ENCODE data around the gene PTPRM. TPM values are rescaled to one million over a fixed set of nuclear protein-coding genes. Genes with fewer than 3 reads are reported as not detected.

Gene PTPRM
- total RNA-seq, 1 donor from 2014 or later: 13.9 TPM

DNA sequence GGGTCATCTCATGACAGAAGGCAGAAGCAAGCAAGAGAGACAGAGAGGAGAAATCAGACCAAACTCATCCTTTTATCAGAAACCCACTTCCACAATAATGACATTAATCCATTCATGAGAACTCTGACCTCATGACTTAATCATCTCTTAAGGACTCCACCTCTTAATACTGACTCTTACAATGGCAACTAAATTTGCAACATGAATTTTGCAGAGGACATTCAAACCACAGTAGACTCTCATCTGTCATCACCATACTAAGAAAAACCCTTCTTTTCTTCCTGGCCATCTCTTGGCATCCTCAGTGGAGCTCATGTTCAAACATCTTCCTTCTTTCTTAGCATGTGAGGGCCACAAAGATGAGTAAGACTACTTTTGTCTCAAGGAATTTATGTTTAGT lies 565.9 kb downstream of the PTPRM start:
- Mint-ChIP-seq H3K27me3 (ENCODE audit: insufficient read depth, low read depth) (peaks cover 2% of the 10 kb centered on the region), H3K9me3 (no peaks in the 10 kb centered on the region), H3K27ac (no peak overlapping the region), H3K4me3 (no peak overlapping the region), H3K4me1 (no peaks in the 10 kb centered on the region), H3K36me3 (peaks cover 7% of the 10 kb centered on the region)
- TF ChIP-seq EZH2 (IDR thresholded peaks at IDR 0.05): no peak
- TF ChIP-seq, protein P1, sequence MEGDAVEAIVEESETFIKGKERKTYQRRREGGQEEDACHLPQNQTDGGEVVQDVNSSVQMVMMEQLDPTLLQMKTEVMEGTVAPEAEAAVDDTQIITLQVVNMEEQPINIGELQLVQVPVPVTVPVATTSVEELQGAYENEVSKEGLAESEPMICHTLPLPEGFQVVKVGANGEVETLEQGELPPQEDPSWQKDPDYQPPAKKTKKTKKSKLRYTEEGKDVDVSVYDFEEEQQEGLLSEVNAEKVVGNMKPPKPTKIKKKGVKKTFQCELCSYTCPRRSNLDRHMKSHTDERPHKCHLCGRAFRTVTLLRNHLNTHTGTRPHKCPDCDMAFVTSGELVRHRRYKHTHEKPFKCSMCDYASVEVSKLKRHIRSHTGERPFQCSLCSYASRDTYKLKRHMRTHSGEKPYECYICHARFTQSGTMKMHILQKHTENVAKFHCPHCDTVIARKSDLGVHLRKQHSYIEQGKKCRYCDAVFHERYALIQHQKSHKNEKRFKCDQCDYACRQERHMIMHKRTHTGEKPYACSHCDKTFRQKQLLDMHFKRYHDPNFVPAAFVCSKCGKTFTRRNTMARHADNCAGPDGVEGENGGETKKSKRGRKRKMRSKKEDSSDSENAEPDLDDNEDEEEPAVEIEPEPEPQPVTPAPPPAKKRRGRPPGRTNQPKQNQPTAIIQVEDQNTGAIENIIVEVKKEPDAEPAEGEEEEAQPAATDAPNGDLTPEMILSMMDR (IDR thresholded peaks at IDR 0.05): no peak
- H2AFZ ChIP-seq (replicated peaks): no peak overlapping the region
- no peak overlapping the region for H3K9ac ChIP-seq
- H3K36me3 ChIP-seq: no peaks in the 10 kb centered on the region
- no peaks in the 10 kb centered on the region for H3K79me2 ChIP-seq (ENCODE audit: low read depth)
- no peaks in the 10 kb centered on the region for H3K27me3 ChIP-seq
- H3F3A ChIP-seq (ENCODE audit: low read depth): no peaks in the 10 kb centered on the region
- no peaks in the 10 kb centered on the region for H3K9me3 ChIP-seq (ENCODE audit: low read depth)
- H3K4me2 ChIP-seq: no peak overlapping the region
- H4K20me1 ChIP-seq (ENCODE audit: low read depth): no peaks in the 10 kb centered on the region
- DNase-seq (ENCODE audit: low spot score): no peak
- no peaks in the 10 kb centered on the region for H3K4me1 ChIP-seq
- H3K4me3 ChIP-seq: no peak overlapping the region
- no peak overlapping the region for H3K27ac ChIP-seq

DNA sequence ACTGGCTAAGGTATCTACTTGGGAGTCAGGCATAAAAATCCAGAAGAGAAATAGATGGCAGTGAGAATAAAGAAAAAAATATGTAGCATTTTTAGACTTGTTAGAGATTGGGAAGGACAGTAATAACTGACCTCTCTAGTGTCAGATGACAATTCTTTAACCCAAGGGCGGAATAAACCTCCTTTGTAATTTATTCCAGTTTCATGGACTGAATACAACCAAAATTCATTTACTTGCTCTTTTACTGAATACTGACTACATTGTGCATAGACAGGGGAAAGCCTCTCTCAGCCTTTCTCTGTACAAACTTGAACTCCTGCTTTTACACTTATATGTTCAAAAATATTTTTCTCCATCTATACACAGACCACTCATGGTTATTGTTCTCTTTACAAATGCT lies 566.8 kb downstream of the PTPRM start:
- Histone ChIP-seq H3K9ac (no peak overlapping the region), H3K4me1 (no peaks in the 10 kb centered on the region), H3K4me3 (no peak overlapping the region), H3K79me2 (ENCODE audit: low read depth) (no peaks in the 10 kb centered on the region), H3K9me3 (ENCODE audit: low read depth) (no peaks in the 10 kb centered on the region), H3K36me3 (no peaks in the 10 kb centered on the region), H3F3A (ENCODE audit: low read depth) (no peaks in the 10 kb centered on the region), H4K20me1 (ENCODE audit: low read depth) (no peaks in the 10 kb centered on the region), H2AFZ (replicated peaks) (no peak overlapping the region), H3K4me2 (no peak overlapping the region), H3K27me3 (no peaks in the 10 kb centered on the region), H3K27ac (no peak overlapping the region)
- DNase-seq (ENCODE audit: low spot score): no peak
- Mint-ChIP-seq H3K36me3 (peaks cover 10% of the 10 kb centered on the region), H3K4me3 (no peak overlapping the region), H3K9me3 (no peaks in the 10 kb centered on the region), H3K4me1 (no peaks in the 10 kb centered on the region), H3K27me3 (ENCODE audit: insufficient read depth, low read depth) (peaks cover 2% of the 10 kb centered on the region), H3K27ac (no peak overlapping the region)
- TF ChIP-seq, protein P1 (IDR thresholded peaks at IDR 0.05): no peak
- TF ChIP-seq EZH2phosphoT487 (IDR thresholded peaks at IDR 0.05) (no peak), EZH2 (IDR thresholded peaks at IDR 0.05) (no peak)

DNA sequence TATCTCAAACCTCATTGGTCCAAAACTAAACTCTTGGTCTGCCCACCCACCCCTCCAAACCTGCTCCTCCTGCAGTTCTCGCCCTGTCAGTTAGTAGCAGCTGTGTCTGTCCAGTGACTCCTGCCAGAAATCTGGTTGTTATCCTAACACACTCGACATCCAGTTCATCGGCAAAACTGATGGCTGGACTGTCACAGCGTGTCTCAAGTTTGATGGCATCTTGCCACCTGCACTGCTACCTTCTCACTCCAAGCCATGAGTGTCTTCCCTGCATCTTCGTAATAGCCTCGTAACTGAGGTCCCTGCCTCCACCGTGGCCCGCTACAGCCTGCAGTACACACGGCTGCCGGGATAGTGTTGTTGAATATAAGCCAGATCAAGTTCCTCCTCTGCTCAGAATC lies 572.0 kb downstream of the PTPRM start:
- Mint-ChIP-seq H3K4me1 (peaks cover 6% of the 10 kb centered on the region), H3K27ac (peak overlapping the region; percentile 22)
- no peak overlapping the region for H2AFZ ChIP-seq (replicated peaks)

More for the DNA sequence above, 572.0 kb downstream of the PTPRM start:
- Histone ChIP-seq H3K4me2 (no peak overlapping the region), H3K4me1 (no peaks in the 10 kb centered on the region), H3K79me2 (ENCODE audit: low read depth) (no peaks in the 10 kb centered on the region), H3K4me3 (no peak overlapping the region), H3F3A (ENCODE audit: low read depth) (no peaks in the 10 kb centered on the region), H3K27me3 (no peaks in the 10 kb centered on the region), H3K36me3 (no peaks in the 10 kb centered on the region), H4K20me1 (ENCODE audit: low read depth) (no peaks in the 10 kb centered on the region), H3K9me3 (ENCODE audit: low read depth) (no peaks in the 10 kb centered on the region), H3K9ac (no peak overlapping the region), H3K27ac (no peak overlapping the region)
- H3K4me3 Mint-ChIP-seq: no peak overlapping the region
- TF ChIP-seq EZH2 (IDR thresholded peaks at IDR 0.05): no peak
- no peak for TF ChIP-seq EZH2phosphoT487 (IDR thresholded peaks at IDR 0.05)
- TF ChIP-seq, protein P1 (IDR thresholded peaks at IDR 0.05): no peak
- no peaks in the 10 kb centered on the region for H3K27me3 Mint-ChIP-seq (ENCODE audit: insufficient read depth, low read depth)
- DNase-seq (ENCODE audit: low spot score): no peak
- H3K36me3 Mint-ChIP-seq: peaks cover 8% of the 10 kb centered on the region
- H3K9me3 Mint-ChIP-seq: no peaks in the 10 kb centered on the region

Data from neural progenitor cell (in vitro differentiated cells).